ENCODE measurements around the gene PLAC8L1. TPM values are rescaled to one million over a fixed set of nuclear protein-coding genes. Genes with fewer than 3 reads are reported as not detected.

Gene PLAC8L1
- total RNA-seq, 1 donor from 2014 or later = 0.49 TPM

DNA sequence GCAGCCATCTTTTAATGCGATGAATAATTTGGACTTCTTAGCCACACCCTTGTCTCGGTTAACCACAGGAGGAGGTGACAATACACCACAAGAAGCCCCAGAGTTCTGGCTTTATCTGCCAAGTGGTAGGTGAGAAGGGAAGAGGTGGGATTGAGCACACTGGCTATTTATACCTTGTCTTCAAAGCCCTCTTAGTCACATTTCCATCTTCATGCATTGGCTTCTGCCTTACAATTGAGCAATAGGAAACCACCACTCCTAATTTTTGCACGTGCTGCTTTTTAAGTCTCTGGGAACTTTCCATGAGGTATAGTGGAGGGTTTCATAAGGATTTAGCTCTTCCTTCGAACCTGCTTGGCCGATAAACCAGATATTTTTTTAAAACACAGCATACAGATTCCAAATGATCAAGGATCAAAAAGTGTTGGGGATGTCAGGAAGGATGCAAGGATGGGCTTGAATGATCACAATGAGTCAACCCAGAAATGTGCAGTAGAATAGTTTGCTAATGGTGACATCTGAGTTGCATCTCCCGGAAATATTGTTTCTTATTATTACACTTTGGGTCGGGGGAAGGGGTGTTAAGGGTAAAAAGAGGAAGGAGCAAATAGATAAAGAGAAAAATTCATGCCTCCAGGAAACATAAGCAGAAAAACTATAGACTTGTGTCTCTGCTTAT lies 25.5 kb downstream of the PLAC8L1 start:
- Histone ChIP-seq H3K4me3 (no peak overlapping the region), H3K27me3 (ENCODE audit: low read depth) (no peaks in the 10 kb centered on the region), H3K9me3 (replicated peaks) (no peaks in the 10 kb centered on the region), H3K4me1 (peaks cover 26% of the 10 kb centered on the region), H3K27ac (replicated peaks) (no peak overlapping the region), H3K36me3 (no peaks in the 10 kb centered on the region)
- no peak for DNase-seq
- intact Hi-C loops (cut with micrococcal nuclease) = no loop called here
- no peak for TF ChIP-seq CTCF (IDR thresholded peaks at IDR 0.05; ENCODE audit: borderline replicate concordance)

GRCh38 chr5:146078566-146078965 lies 26.8 kb downstream of the PLAC8L1 start:
- no peaks in the 10 kb centered on the region for H3K9me3 ChIP-seq (replicated peaks)
- no peak overlapping the region for H3K27ac ChIP-seq (replicated peaks)
- no peaks in the 10 kb centered on the region for H3K27me3 ChIP-seq (ENCODE audit: low read depth)
- DNase-seq = no peak
- no peak overlapping the region for H3K4me3 ChIP-seq
- peaks cover 34% of the 10 kb centered on the region for H3K4me1 ChIP-seq
- H3K36me3 ChIP-seq = no peaks in the 10 kb centered on the region
- intact Hi-C loops (cut with micrococcal nuclease) = no loop called here
- no peak for TF ChIP-seq CTCF (IDR thresholded peaks at IDR 0.05; ENCODE audit: borderline replicate concordance)

DNA sequence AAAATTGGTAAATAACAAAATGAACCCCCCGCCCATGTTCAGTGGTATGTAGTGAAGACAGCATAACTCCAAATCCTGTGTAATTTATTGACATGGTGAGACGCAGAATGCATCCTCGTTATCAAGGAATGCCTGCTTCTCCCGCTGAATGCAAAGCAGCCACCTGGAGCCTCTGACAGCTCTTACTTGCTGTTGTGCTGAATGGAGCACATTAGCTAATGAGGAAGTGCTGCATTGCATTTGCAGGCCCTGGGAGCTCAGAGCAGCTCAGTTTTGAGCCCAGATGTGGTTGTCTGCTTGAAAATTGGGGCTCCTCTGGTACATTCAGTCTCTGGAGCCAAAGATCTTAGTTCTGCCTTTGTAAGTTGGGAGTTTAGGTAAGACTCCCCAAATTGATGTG lies 28.9 kb downstream of the PLAC8L1 start:
- no peak for TF ChIP-seq CTCF (IDR thresholded peaks at IDR 0.05; ENCODE audit: borderline replicate concordance)
- intact Hi-C loops (cut with micrococcal nuclease) = no loop called here
- Histone ChIP-seq H3K27me3 (ENCODE audit: low read depth) (no peaks in the 10 kb centered on the region), H3K9me3 (replicated peaks) (no peaks in the 10 kb centered on the region), H3K36me3 (no peaks in the 10 kb centered on the region), H3K27ac (replicated peaks) (peak overlapping the region; percentile 29), H3K4me1 (peaks cover 47% of the 10 kb centered on the region), H3K4me3 (no peak overlapping the region)
- DNase-seq = no peak

GRCh38 chr5:146076028-146076427 lies 29.3 kb downstream of the PLAC8L1 start:
- H3K27ac ChIP-seq (replicated peaks) = peak overlapping the region; percentile 29
- intact Hi-C loops (cut with micrococcal nuclease) = no loop called here

GRCh38 chr5:146073239-146073900 lies 32.0 kb downstream of the PLAC8L1 start:
- Histone ChIP-seq H3K4me3 (no peak overlapping the region), H3K36me3 (no peaks in the 10 kb centered on the region), H3K27me3 (ENCODE audit: low read depth) (no peaks in the 10 kb centered on the region), H3K9me3 (replicated peaks) (no peaks in the 10 kb centered on the region), H3K4me1 (peaks cover 66% of the 10 kb centered on the region), H3K27ac (replicated peaks) (peak overlapping the region; percentile 91)
- TF ChIP-seq CTCF (IDR thresholded peaks at IDR 0.05; ENCODE audit: borderline replicate concordance) = no peak
- intact Hi-C loops (cut with micrococcal nuclease) = no loop called here
- no peak for DNase-seq

More at GRCh38 chr5:146076028-146076427, 29.3 kb downstream of the PLAC8L1 start:
- Histone ChIP-seq H3K4me3 (no peak overlapping the region), H3K27me3 (ENCODE audit: low read depth) (no peaks in the 10 kb centered on the region), H3K36me3 (no peaks in the 10 kb centered on the region), H3K4me1 (peaks cover 47% of the 10 kb centered on the region), H3K9me3 (replicated peaks) (no peaks in the 10 kb centered on the region)
- TF ChIP-seq CTCF (IDR thresholded peaks at IDR 0.05; ENCODE audit: borderline replicate concordance) = no peak
- DNase-seq = no peak

All from left ventricle myocardium inferior (tissue), 1 donor.